Fibroblast of peridontal ligament (primary cell): Measurements from ENCODE around the gene HIRIP3.
A peak's percentile ranks its signal among the peaks of the same experiment; 100 is the strongest.

Experiments
- DNase-seq: peaks from one replicate; pipeline ENCODE4 v3.0.0-alpha.2; 2010; ENCODE audit errors: extremely low read depth

Gene HIRIP3

DNA sequence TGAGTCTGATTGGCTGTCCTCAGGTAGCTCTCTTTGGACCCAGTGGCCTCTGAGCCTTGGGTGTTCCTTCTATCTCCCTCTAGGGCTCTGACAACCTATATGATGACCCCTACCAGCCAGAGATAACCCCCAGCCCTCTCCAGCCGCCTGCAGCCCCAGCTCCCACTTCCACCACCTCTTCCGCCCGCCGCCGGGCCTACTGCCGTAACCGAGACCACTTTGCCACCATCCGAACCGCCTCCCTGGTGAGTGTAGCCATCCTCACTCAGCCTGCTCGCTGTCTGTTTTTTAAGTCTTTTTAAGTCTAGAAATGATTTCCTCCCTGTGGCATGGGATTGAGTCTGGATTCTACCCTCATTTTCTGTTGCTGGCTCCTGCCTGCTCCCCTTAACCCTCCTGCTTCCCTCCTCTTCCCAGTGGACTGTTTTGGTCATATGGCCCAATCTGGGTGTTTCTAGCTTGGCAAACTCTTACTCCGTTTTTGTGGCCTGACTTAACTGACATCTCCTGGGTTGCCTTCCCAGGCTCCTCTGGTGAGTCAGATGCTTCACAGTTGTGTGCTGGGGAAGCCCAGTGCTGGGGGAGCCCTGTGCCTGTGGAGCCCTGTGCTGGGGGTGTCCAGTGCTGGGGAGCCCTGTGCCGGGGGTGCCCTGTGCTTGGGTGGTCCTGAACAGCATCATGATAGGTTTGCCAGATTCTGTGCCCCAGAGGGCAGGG is 11.8 kb downstream of the HIRIP3 start:
- DNase-seq = peak; percentile 72

- no peak for DNase-seq
Observed at GRCh38 chr16:29982560-29983419, 12.6 kb downstream of the HIRIP3 start.

- DNase-seq = no peak
Observed at GRCh38 chr16:29978564-29979270, 16.7 kb downstream of the HIRIP3 start.

DNA sequence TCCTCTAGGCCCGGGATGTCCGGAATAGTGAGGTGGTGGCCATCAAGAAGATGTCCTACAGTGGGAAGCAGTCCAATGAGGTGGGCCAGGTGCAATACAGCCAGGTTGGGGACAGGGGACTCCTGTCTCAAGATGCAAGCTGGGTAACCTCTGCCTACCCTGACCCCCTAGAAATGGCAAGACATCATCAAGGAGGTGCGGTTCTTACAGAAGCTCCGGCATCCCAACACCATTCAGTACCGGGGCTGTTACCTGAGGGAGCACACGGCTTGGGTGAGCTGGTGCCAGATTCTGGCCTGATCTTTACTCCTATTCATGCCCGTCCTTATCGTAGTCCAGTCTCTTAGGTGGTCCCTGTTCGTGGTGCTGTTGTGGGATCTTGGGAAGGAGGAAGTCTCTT is 17.3 kb downstream of the HIRIP3 start:
- DNase-seq = no peak

DNA sequence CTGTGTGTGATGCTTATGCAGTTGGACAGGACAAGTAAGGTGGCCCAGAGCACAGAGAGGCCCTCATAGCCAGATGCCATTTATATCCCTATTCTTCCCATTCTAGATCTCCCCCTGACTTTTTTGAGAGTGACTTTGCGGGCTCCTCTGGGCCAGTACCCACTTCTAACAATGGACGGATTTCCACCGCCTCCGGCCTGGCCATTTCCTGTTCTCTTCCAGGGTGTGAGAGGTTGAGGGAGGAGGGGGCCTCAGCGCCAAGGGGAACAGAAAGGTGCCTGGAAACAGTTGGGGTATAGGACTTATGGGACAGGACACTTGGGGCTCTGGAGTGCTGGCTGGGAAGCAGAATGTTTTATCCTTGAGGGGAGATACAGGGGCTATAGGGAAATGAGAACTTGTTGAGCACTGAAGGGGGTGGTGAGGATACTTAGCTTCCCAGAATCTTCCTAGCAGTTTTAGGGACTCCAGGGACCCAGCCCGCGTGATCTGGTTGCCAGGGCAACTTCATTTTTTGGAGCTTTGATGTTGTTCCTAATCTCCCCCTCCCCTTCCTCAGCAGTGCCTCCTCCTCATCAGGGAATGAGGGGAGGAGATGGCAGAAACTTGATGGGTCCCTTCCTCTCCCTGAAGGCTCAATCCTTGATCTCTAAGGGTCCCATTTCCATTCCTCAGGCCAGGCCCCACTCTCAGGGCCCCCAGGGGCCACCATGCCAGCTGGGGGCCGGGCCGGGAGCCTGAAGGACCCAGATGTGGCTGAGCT is 18.2 kb downstream of the HIRIP3 start:
- DNase-seq = no peak

DNA sequence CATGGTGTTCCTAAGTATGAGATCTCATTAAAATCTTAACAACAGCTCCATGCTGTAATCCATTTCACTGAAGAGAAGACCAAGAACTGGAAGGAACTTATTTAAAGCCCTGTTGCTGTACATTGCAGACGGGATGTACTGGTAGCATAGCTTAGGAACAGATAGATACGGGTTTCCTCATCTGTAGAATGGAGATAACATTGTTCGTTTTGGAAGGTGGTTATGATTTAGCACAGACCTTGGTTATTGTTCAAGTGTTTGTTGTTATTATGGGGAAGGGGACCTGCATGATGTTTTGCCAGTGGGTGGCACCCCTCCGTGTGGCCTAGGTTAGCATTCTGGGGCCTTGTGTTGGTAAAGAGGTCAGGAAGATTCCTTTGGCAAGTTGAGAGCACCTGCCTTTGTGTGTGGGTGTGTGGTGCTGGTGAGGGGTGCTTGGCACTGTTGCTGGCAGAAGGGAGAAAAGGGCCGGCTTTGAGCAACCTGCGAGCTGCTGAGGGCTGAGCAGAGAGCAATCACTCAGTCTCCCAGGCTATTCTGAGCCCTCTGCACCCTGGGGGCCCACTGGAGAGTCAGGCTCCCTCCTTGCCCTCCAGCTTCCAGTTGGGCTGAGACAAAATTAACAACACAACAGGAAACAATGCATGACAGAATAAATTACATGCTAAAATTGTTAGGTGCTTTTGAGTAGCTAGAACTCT is 19.5 kb downstream of the HIRIP3 start:
- peak; percentile 9 for DNase-seq

GRCh38 chr16:29975134-29975538 is 20.3 kb downstream of the HIRIP3 start:
- DNase-seq = no peak

- DNase-seq = no peak
Observed at GRCh38 chr16:29974291-29975133, 20.9 kb downstream of the HIRIP3 start.

GRCh38 chr16:29973384-29974246 is 21.8 kb downstream of the HIRIP3 start, which contains the start of gene TAOK2:
TSS of gene TAOK2 (plus strand) at chr16:29973868. CDS start at chr16:29977773, 3,905 bp downstream.
- peak; percentile 97 for DNase-seq

DNA sequence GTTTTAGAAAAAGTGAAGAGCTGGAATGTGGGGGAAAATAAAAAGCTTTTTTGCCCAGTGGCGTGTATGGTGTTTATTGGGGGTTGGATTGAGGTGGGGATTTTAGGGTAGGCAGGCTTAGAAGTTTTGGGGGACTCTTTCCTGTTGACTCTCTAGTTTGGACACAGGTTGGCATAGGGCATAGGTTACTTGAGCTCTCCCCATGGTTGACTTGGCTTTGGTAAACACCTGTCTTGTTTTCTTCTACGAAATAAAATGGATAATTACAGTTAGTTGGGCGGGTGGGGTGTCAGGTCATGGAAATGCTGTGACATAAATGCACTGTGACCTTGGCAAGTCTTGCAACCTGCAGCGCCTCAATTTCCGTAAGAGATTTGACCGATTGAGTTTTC is 22.4 kb downstream of the HIRIP3 start:
- no peak for DNase-seq

DNA sequence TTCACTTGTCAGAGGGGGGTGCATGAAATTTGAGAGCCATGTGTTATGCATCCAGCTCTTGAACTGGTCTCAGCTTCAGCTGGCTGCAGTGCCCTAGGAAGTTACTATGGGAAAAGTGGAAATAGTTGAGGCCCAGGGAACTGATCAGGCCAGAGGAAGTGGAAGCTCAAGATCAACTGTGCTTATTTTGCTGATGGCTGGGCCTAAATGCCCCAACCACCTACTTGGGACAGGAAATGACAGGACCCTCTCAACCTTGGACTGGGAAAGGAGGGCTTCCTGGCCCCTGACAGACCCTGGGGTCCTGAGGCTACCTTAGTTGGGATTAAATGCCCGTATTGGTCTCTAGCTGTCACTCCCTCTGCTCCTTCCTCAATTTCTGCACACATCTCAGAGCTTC is 22.9 kb downstream of the HIRIP3 start:
- DNase-seq = no peak

GRCh38 chr16:29971304-29971703 is 24.1 kb downstream of the HIRIP3 start:
- no peak for DNase-seq

- no peak for DNase-seq
Observed at GRCh38 chr16:29968205-29968604, 27.2 kb downstream of the HIRIP3 start.

DNA sequence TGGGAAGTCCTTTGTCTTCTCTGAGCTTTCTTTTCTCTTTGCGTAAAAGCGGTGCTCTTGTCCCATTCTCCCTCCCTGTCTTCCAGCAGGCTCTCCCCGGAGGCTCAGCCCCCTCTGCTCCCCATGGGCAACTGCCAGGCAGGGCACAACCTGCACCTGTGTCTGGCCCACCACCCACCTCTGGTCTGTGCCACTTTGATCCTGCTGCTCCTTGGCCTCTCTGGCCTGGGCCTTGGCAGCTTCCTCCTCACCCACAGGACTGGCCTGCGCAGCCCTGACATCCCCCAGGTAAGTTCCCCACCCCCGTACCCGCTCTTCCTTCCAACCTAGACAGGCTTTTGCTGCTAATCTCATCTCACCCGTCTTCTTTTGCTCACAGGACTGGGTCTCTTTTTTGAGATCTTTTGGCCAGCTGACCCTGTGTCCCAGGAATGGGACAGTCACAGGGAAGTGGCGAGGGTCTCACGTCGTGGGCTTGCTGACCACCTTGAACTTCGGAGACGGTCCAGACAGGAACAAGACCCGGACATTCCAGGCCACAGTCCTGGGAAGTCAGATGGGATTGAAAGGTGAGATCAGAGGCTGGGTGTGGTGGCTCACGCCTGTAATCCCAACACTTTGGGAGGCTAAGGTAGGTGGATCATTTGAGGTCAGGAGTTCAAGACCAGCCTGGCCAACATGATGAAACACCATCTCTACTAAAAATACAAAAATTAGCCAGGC is 32.2 kb downstream of the HIRIP3 start:
- no peak for DNase-seq

DNA sequence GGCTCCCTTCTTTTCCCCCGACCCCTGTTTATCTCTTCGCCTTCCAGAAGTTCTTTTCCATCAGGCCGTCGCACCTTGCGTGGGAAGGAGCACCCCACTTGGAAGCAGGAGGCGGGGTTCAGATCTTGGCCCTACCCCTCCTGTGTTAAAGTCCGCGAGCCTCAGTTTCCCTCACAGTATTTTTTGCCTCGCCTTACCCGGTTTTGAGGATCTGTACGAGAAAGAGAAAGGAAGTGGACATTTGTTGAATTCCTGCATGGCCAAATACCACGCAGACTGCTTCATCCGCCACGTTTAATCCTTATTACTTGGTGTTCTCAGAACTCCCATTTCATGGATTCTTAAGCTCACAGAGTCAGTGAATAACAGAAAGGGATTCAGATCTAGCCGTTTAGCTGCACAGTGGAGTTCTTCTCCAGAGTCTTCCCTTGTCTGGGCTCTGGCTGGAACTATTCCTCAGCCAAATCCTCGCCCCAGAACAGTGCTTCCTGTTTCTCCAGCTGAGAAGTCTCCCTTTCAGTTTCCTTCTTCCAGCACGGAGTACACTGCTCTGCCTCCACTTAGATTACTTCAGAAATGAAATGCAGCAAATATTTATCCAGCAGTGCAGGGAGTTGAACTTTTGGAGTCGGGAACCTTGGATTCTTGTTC is 32.9 kb downstream of the HIRIP3 start:
- peak; percentile 58 for DNase-seq

DNA sequence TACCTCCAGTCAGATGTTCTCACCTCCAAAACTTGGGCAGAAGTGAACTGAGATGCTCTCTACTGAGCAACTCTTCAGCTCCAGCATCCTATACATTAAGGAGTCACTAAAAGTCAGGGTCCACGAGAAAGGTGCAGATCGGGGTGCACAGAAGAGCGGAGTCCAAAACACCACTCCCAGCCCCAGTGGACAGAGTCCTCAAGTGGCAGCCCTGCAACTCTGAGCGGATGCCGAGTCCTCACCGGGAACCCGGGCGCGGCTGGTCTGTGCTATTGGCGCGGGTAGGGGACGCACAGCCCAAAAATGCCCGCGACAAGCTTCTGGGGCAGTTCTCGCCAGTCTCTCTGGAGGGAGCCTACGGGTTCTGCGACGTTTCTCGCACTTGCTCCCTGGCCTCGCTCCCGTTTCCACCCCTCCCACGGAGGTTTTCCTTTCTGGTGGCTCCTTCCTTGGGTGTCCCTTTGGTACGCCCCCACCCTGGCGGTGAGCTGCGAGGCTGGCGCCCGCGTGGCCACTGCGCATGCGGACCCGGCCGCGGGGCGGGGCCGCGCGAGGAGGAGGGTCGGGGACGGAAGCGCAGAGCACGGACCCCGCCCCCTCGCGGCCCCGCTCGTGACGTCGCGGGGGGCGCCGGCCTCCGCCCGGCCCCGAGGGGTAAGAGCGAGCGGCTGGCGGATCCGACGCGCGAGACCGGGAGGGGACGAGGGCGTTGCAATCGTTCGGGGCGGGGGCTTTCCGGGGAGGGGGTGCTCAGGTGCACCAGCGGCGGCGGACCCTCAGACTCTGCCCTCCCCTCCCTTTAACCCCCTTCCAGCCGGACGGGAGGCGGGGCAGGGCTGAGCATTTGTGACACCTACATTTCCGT is 33.7 kb downstream of the HIRIP3 start, which contains the start of gene TMEM219:
Gene TMEM219 (plus strand): TSS at position 601 of the 865 bp plus-strand sequence. CDS start 1,065 bp downstream, outside the sequence.
- peak; percentile 80 for DNase-seq

- DNase-seq = no peak
Observed at GRCh38 chr16:29961127-29961478, 34.3 kb downstream of the HIRIP3 start.
